GM12872 (cell line): ENCODE results near the gene AHSG.

Experiments used
- TF ChIP-seq, protein P1 (sequence below): IDR thresholded peaks from 3 replicates; pipeline ENCODE4 v1.5.1; 2011; ENCODE audit warnings: low read depth, mild to moderate bottlenecking, low read length, moderate library complexity; ENCODE audit not compliant: insufficient read depth

Gene AHSG, protein sequence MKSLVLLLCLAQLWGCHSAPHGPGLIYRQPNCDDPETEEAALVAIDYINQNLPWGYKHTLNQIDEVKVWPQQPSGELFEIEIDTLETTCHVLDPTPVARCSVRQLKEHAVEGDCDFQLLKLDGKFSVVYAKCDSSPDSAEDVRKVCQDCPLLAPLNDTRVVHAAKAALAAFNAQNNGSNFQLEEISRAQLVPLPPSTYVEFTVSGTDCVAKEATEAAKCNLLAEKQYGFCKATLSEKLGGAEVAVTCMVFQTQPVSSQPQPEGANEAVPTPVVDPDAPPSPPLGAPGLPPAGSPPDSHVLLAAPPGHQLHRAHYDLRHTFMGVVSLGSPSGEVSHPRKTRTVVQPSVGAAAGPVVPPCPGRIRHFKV

GRCh38 chr3:186612721-186613636, at the start of gene AHSG:
AHSG (plus strand) TSS chr3:186613060; CDS start chr3:186613142, 82 bp downstream.
- TF ChIP-seq, protein P1, sequence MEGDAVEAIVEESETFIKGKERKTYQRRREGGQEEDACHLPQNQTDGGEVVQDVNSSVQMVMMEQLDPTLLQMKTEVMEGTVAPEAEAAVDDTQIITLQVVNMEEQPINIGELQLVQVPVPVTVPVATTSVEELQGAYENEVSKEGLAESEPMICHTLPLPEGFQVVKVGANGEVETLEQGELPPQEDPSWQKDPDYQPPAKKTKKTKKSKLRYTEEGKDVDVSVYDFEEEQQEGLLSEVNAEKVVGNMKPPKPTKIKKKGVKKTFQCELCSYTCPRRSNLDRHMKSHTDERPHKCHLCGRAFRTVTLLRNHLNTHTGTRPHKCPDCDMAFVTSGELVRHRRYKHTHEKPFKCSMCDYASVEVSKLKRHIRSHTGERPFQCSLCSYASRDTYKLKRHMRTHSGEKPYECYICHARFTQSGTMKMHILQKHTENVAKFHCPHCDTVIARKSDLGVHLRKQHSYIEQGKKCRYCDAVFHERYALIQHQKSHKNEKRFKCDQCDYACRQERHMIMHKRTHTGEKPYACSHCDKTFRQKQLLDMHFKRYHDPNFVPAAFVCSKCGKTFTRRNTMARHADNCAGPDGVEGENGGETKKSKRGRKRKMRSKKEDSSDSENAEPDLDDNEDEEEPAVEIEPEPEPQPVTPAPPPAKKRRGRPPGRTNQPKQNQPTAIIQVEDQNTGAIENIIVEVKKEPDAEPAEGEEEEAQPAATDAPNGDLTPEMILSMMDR = no peak

DNA sequence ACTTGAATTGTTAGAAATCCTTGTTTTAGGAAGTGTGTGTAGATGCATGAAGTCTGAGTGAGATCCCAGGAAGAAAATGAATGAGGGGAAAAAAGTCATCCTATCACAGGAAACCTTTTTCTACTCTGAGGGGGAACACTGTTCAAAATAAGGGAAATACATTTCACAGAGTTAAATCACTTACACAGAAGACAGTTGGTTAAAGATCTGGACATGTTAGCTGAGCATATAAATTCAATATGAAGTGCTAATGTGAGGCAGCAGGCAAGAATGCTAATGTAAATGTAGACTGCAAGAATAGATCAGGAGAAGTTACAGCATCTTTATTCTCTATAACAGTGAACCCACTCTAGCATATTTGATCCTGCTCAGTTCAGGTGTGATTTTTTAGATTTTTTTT, 48.3 kb upstream of the AHSG start:
- TF ChIP-seq, protein P1 = no peak

DNA sequence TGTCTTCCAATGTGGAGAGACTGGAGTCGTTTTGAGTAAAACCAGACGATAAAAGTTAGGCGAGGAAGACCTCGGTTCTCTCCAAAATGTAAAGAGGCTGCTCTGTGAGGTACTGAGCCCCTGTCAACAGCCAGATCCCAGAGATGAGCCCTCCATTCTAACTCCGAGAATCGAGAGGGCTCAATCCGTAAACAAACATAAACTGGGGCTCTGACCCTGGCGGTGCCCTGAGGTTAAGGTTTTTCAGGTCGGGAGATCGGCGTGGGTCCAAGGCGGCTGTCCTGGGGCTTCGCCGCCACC, 46.1 kb upstream of the AHSG start:
- TF ChIP-seq, protein P1 = no peak

- TF ChIP-seq, protein P1 = no peak
Observed at GRCh38 chr3:186567072-186567921, 45.6 kb upstream of the AHSG start, which contains the start of gene TBCCD1. TBCCD1 (minus strand) TSS chr3:186567339; CDS start chr3:186564329, 3,010 bp downstream.

- TF ChIP-seq, protein P1 = no peak
Observed at GRCh38 chr3:186569779-186570095, 43.1 kb upstream of the AHSG start.

- TF ChIP-seq, protein P1 = no peak
Observed at GRCh38 chr3:186570096-186570940, 42.5 kb upstream of the AHSG start, which contains the start of gene DNAJB11. DNAJB11 (plus strand) TSS chr3:186570720; CDS start chr3:186570898, 178 bp downstream.
